Central memory CD8-positive, alpha-beta T cell (primary cell): ENCODE measurements around the gene ZFAND6.

Experiments used
- ATAC-seq: fragments of 150-1000 bp; cut with Tn5 transposase; replicated peaks from 2 replicates; pipeline ENCODE4 v1.10.0; 2022; ENCODE audit warnings: mild to moderate bottlenecking, moderate FRiP score, moderate number of reproducible peaks; ENCODE audit not compliant: poor library complexity, severe bottlenecking; ENCODE audit errors: extremely low read depth
- DNase-seq, 2 donors: peaks; one replicate each; pipeline ENCODE4 v3.0.0; 2021; ENCODE audit warnings: low spot score in 2 of 2
- H3K27ac Mint-ChIP-seq: one replicate; pipeline ENCODE4 v1.8.0; 2022; ENCODE audit warnings: low read depth, mild to moderate bottlenecking, moderate library complexity, mixed read lengths
- H3K27me3 Mint-ChIP-seq: one replicate; pipeline ENCODE4 v1.8.0; 2022; ENCODE audit warnings: mixed read lengths
- H3K36me3 Mint-ChIP-seq: one replicate; pipeline ENCODE4 v1.8.0; 2022; ENCODE audit warnings: mild to moderate bottlenecking, moderate library complexity, mixed read lengths; ENCODE audit not compliant: insufficient read depth
- H3K4me1 Mint-ChIP-seq: one replicate; pipeline ENCODE4 v1.8.0; 2022; ENCODE audit warnings: mixed read lengths
- H3K4me3 Mint-ChIP-seq: one replicate; pipeline ENCODE4 v1.8.0; 2022; ENCODE audit warnings: mild to moderate bottlenecking, moderate library complexity, mixed read lengths
- H3K9me3 Mint-ChIP-seq: one replicate; pipeline ENCODE4 v1.8.0; 2022; ENCODE audit warnings: mixed read lengths

Gene ZFAND6

GRCh38 chr15:80059786-80060355 is 395 bp downstream of the ZFAND6 start:
- H3K4me3 Mint-ChIP-seq = peak overlapping the region; percentile 90
- H3K4me1 Mint-ChIP-seq = peaks cover 34% of the 10 kb centered on the region
- ATAC-seq (peak; percentile 55), DNase-seq (peak in 1 of 2 donors; percentile 45)
- H3K27ac Mint-ChIP-seq = peak overlapping the region; percentile 93
- no peaks in the 10 kb centered on the region for H3K9me3 Mint-ChIP-seq
- H3K27me3 Mint-ChIP-seq = no peaks in the 10 kb centered on the region
- H3K36me3 Mint-ChIP-seq = peaks cover 14% of the 10 kb centered on the region

- no peaks in the 10 kb centered on the region for H3K9me3 Mint-ChIP-seq
- H3K36me3 Mint-ChIP-seq = peaks cover 14% of the 10 kb centered on the region
- DNase-seq (no peak), ATAC-seq (no peak)
- H3K4me1 Mint-ChIP-seq = peaks cover 40% of the 10 kb centered on the region
- H3K27ac Mint-ChIP-seq = peak overlapping the region; percentile 93
- H3K4me3 Mint-ChIP-seq = peak overlapping the region; percentile 90
- H3K27me3 Mint-ChIP-seq = no peaks in the 10 kb centered on the region
Measured at GRCh38 chr15:80060356-80061006, 1.0 kb downstream of the ZFAND6 start.

DNA sequence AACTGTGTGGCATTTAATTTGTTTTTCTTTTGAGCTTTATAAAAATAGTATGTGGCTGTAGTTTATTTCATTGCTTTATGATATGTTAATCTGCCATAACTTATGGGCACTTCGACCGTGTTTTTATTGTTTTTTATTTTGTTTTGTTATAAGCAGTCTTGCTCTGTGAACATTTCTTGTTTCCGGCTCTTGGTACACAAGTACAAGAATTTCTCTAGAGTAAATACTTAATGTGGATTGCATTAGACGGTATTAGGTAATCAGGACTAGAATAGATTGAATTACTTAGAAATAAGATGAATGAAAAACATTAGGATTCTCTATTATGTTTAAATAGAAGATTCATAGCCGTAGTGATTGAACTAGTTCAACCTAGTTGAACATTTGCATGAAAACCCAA is 2.1 kb downstream of the ZFAND6 start:
- peak overlapping the region; percentile 90 for H3K4me3 Mint-ChIP-seq
- no peaks in the 10 kb centered on the region for H3K27me3 Mint-ChIP-seq
- H3K27ac Mint-ChIP-seq = peak overlapping the region; percentile 93
- DNase-seq = no peak
- H3K9me3 Mint-ChIP-seq = no peaks in the 10 kb centered on the region
- H3K36me3 Mint-ChIP-seq = peaks cover 15% of the 10 kb centered on the region
- H3K4me1 Mint-ChIP-seq = peaks cover 40% of the 10 kb centered on the region
- no peak for ATAC-seq

GRCh38 chr15:80066912-80067311 is 7.4 kb downstream of the ZFAND6 start:
- ATAC-seq (no peak), DNase-seq (no peak)
- Mint-ChIP-seq H3K4me1 (peaks cover 58% of the 10 kb centered on the region), H3K27ac (no peak overlapping the region), H3K27me3 (no peaks in the 10 kb centered on the region), H3K9me3 (no peaks in the 10 kb centered on the region), H3K36me3 (peaks cover 6% of the 10 kb centered on the region), H3K4me3 (no peak overlapping the region)

DNA sequence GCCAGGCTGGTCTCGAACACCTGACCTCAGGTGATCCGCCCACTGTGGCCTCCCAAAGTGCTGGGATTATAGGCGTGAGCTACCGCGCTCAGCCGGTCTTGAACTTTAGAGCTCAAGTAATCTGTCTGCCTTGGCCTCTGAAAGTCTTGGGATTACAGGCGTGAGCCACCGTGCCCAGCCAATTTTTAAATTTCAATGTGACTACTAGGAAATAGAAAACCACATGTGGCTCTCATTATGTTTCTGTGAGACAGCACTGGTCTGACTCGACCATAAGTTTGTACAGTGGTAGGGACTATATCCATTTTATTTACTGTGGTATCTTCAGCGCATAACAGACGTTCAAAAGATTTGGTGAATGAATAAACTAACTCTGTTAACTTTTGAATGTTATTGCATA is 9.1 kb downstream of the ZFAND6 start:
- Mint-ChIP-seq H3K4me3 (no peak overlapping the region), H3K9me3 (no peaks in the 10 kb centered on the region)
- no peak for ATAC-seq

GRCh38 chr15:80070840-80071239 is 11.4 kb downstream of the ZFAND6 start:
- Mint-ChIP-seq H3K4me1 (peaks cover 61% of the 10 kb centered on the region), H3K4me3 (no peak overlapping the region), H3K36me3 (peaks cover 3% of the 10 kb centered on the region), H3K27me3 (no peaks in the 10 kb centered on the region), H3K27ac (no peak overlapping the region), H3K9me3 (no peaks in the 10 kb centered on the region)
- DNase-seq = no peak
- ATAC-seq = no peak

More for the DNA sequence above, 9.1 kb downstream of the ZFAND6 start:
- H3K27ac Mint-ChIP-seq = no peak overlapping the region
- no peaks in the 10 kb centered on the region for H3K27me3 Mint-ChIP-seq
- DNase-seq = no peak
- peaks cover 5% of the 10 kb centered on the region for H3K36me3 Mint-ChIP-seq
- peaks cover 54% of the 10 kb centered on the region for H3K4me1 Mint-ChIP-seq

- H3K27ac Mint-ChIP-seq = no peak overlapping the region
Measured at GRCh38 chr15:80071652-80072051, 12.2 kb downstream of the ZFAND6 start.

GRCh38 chr15:80072285-80072994 is 13.0 kb downstream of the ZFAND6 start:
- ATAC-seq (peak; percentile 88), DNase-seq (no peak)
- Mint-ChIP-seq H3K4me3 (peak overlapping the region; percentile 48), H3K4me1 (peaks cover 64% of the 10 kb centered on the region), H3K9me3 (no peaks in the 10 kb centered on the region), H3K27me3 (no peaks in the 10 kb centered on the region), H3K36me3 (peaks cover 2% of the 10 kb centered on the region), H3K27ac (no peak overlapping the region)

More at GRCh38 chr15:80071652-80072051, 12.2 kb downstream of the ZFAND6 start:
- Mint-ChIP-seq H3K36me3 (peaks cover 2% of the 10 kb centered on the region), H3K9me3 (no peaks in the 10 kb centered on the region), H3K4me3 (no peak overlapping the region), H3K27me3 (no peaks in the 10 kb centered on the region), H3K4me1 (peaks cover 69% of the 10 kb centered on the region)
- no peak for DNase-seq
- ATAC-seq = no peak

- no peaks in the 10 kb centered on the region for H3K9me3 Mint-ChIP-seq
- peaks cover 67% of the 10 kb centered on the region for H3K4me1 Mint-ChIP-seq
- ATAC-seq (no peak), DNase-seq (no peak)
- H3K36me3 Mint-ChIP-seq = peaks cover 4% of the 10 kb centered on the region
- H3K4me3 Mint-ChIP-seq = peak overlapping the region; percentile 23
- H3K27ac Mint-ChIP-seq = no peak overlapping the region
- H3K27me3 Mint-ChIP-seq = no peaks in the 10 kb centered on the region
Measured at GRCh38 chr15:80073197-80073596, 13.7 kb downstream of the ZFAND6 start.

GRCh38 chr15:80076321-80077318 is 17.1 kb downstream of the ZFAND6 start:
- no peaks in the 10 kb centered on the region for H3K9me3 Mint-ChIP-seq
- H3K27me3 Mint-ChIP-seq = no peaks in the 10 kb centered on the region
- H3K4me3 Mint-ChIP-seq = no peak overlapping the region
- ATAC-seq = no peak
- H3K4me1 Mint-ChIP-seq = peaks cover 54% of the 10 kb centered on the region
- DNase-seq = no peak
- H3K36me3 Mint-ChIP-seq = peaks cover 2% of the 10 kb centered on the region
- H3K27ac Mint-ChIP-seq = no peak overlapping the region

DNA sequence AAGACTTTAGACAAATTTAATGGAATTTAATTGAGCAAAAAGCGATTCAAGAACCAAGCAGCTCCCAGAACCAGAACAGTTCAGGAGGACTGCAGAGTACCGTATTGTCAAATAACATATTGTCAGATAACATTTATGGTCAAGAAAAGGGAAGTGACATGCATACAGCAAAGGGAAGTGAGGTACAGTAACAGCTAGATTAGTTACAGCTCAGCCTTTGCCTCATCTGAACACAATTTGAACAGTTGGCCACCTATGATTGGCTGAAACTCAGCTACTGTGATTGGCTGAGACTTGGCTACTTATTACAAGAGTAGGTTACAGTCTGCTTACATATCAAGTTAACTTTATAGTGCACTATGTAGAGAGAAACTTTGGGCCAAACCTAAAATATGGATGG is 21.9 kb downstream of the ZFAND6 start:
- H3K36me3 Mint-ChIP-seq = peaks cover 7% of the 10 kb centered on the region
- no peaks in the 10 kb centered on the region for H3K27me3 Mint-ChIP-seq
- DNase-seq (no peak), ATAC-seq (no peak)
- H3K9me3 Mint-ChIP-seq = no peaks in the 10 kb centered on the region
- no peak overlapping the region for H3K27ac Mint-ChIP-seq
- H3K4me3 Mint-ChIP-seq = no peak overlapping the region
- H3K4me1 Mint-ChIP-seq = peaks cover 50% of the 10 kb centered on the region

GRCh38 chr15:80087104-80087503 is 27.6 kb downstream of the ZFAND6 start:
- Mint-ChIP-seq H3K27me3 (no peaks in the 10 kb centered on the region), H3K4me3 (no peak overlapping the region), H3K9me3 (no peaks in the 10 kb centered on the region), H3K36me3 (peaks cover 10% of the 10 kb centered on the region), H3K4me1 (peaks cover 67% of the 10 kb centered on the region), H3K27ac (no peak overlapping the region)
- ATAC-seq (no peak), DNase-seq (no peak)
